PC-9 (cell line): ENCODE results near the gene RUNX3. TPM values are rescaled to one million over a fixed set of nuclear protein-coding genes. Genes with fewer than 3 reads are reported as not detected.
"Not testable (repeated sequence)": the region's sequence is repeated elsewhere in the genome, so short reads cannot be mapped to it uniquely, and the experiment has no call there.

Experiments
- BruUV-seq: library from RNA; stranded (reverse); fragments of 400-500 nt; replicated peaks from 2 replicates; lab custom pipeline; 2021; lab: Mats Ljungman, UMichigan
- CTCF ChIA-PET: fragments of 300-600 bp; sonication (Branson Sonifier 250); formaldehyde crosslinking; loops from one replicate; lab custom pipeline; 2022; ENCODE audit warnings: antibody characterized with exemption; lab: Charles Lee
- POLR2A ChIA-PET: fragments of 300-600 bp; sonication (Branson Sonifier 250); formaldehyde crosslinking; loops from one replicate; lab custom pipeline; 2022; ENCODE audit warnings: antibody characterized with exemption; ENCODE audit not compliant: unreplicated experiment; lab: Charles Lee
- DNase-seq, 2 experiments: peaks; one replicate each; pipeline versions ENCODE4 v3.0.0 to v3.0.0-alpha.2; 2015 to 2022; ENCODE audit warnings: mixed read lengths in 1 of 2
- H2AFZ ChIP-seq: fragments of 200-600 bp; sonication (generic); 2 replicates; pipeline ENCODE4 v1.8.1; 2017; ENCODE audit warnings: antibody characterized with exemption
- H3F3A ChIP-seq: fragments of 200-600 bp; sonication (generic); 2 replicates; pipeline ENCODE4 v1.8.1; 2017; ENCODE audit warnings: antibody characterized with exemption, mild to moderate bottlenecking, low read depth; ENCODE audit not compliant: insufficient read depth
- H3K27ac ChIP-seq: fragments of 200-600 bp; sonication (generic); 2 replicates; pipeline ENCODE4 v1.6.1; 2016; ENCODE audit warnings: mixed run types
- H3K27me3 ChIP-seq: fragments of 200-600 bp; sonication (generic); 2 replicates; pipeline ENCODE4 v1.6.1; 2016; ENCODE audit warnings: low read depth, mixed run types; ENCODE audit not compliant: insufficient read depth
- H3K36me3 ChIP-seq: fragments of 200-600 bp; sonication (generic); 2 replicates; pipeline ENCODE4 v1.6.1; 2016; ENCODE audit warnings: low read depth, mixed run types
- H3K4me1 ChIP-seq: fragments of 200-600 bp; sonication (generic); replicated peaks from 2 replicates; pipeline ENCODE4 v1.6.1; 2016; ENCODE audit warnings: mixed run types; ENCODE audit not compliant: insufficient read depth
- H3K4me2 ChIP-seq: fragments of 200-600 bp; sonication (generic); 2 replicates; pipeline ENCODE4 v1.6.1; 2017; ENCODE audit warnings: mixed run types
- H3K4me3 ChIP-seq: fragments of 200-600 bp; sonication (generic); 2 replicates; pipeline ENCODE4 v1.6.1; 2016; ENCODE audit warnings: mixed run types
- H3K79me2 ChIP-seq: fragments of 200-600 bp; sonication (generic); 2 replicates; pipeline ENCODE4 v1.6.1; 2017; ENCODE audit warnings: low read depth, mixed run types
- H3K9me2 ChIP-seq: fragments of 200-600 bp; sonication (generic); 2 replicates; pipeline ENCODE4 v1.8.1; 2017; ENCODE audit warnings: mild to moderate bottlenecking; ENCODE audit not compliant: insufficient read depth
- H3K9me3 ChIP-seq: fragments of 200-600 bp; sonication (generic); 2 replicates; pipeline ENCODE4 v1.8.1; 2016; ENCODE audit warnings: low read depth; ENCODE audit not compliant: insufficient read depth
- H4K20me1 ChIP-seq: fragments of 200-600 bp; sonication (generic); 2 replicates; pipeline ENCODE4 v1.8.1; 2017; ENCODE audit not compliant: insufficient read depth
- EZH2 ChIP-seq: fragments of 200-600 bp; sonication (generic); IDR thresholded peaks from 2 replicates; pipeline ENCODE4 v1.8.0; 2017; ENCODE audit warnings: antibody characterized with exemption, low read depth
- intact Hi-C: fragments of 100-400 bp; cut with micrococcal nuclease; formaldehyde crosslinking; loops from one replicate; pipeline ENCODE4 v1.10.0; 2022; ENCODE audit not compliant: unreplicated experiment
- total RNA-seq: library from RNA; stranded (reverse); gene quantifications from 2 replicates; pipeline ENCODE4 v1.2.3, GENCODE V29; 2021
- TF ChIP-seq, protein P1 (sequence below): fragments of 200-600 bp; sonication (generic); conservative IDR thresholded peaks from 2 replicates; pipeline ENCODE4 v1.6.1; 2017; ENCODE audit warnings: mixed run types, antibody characterized with exemption, mild to moderate bottlenecking, moderate library complexity

The RUNX3 gene
- total RNA-seq, 1 experiment from 2014 or later, result not detected

DNA sequence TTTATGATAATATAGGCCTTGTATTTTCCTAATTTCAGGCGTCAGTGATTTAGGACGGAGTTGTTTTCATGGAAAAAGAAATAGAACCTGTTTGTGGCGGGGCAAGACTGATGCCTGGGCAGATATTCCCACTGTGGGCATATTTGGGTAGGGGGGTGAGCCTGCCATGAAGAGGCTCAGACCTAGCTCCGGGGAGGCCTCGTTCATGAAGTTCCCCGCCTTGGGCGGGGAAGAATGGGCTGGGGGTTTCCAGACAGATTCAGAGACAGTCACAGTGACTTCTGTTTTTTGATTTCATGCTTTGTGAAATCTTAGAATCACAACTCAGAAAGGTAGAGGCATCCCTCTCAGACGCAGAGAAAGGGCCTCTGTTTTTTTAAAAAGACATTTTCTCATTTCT lies 36.1 kb downstream of the RUNX3 start:
- H3K4me1 ChIP-seq, result no peaks in the 10 kb centered on the region
- H3K4me2 ChIP-seq, result no peak overlapping the region
- ChIA-PET POLR2A (no interaction called here), CTCF (no interaction called here)
- H2AFZ ChIP-seq, result no peak overlapping the region
- 0 out of 2 replicates have a peak, but pooled peaks cover 4% of the 10 kb centered on the region for H3K27me3 ChIP-seq
- H3K9me2 ChIP-seq, result no peaks in the 10 kb centered on the region
- no peaks in the 10 kb centered on the region for H3K9me3 ChIP-seq
- no peak overlapping the region for H3K27ac ChIP-seq
- H4K20me1 ChIP-seq, result no peaks in the 10 kb centered on the region
- intact Hi-C loops, result no loop called here
- no TSS peak for BruUV-seq
- H3K79me2 ChIP-seq, result no peaks in the 10 kb centered on the region
- TF ChIP-seq EZH2, result no peak
- TF ChIP-seq, protein P1, sequence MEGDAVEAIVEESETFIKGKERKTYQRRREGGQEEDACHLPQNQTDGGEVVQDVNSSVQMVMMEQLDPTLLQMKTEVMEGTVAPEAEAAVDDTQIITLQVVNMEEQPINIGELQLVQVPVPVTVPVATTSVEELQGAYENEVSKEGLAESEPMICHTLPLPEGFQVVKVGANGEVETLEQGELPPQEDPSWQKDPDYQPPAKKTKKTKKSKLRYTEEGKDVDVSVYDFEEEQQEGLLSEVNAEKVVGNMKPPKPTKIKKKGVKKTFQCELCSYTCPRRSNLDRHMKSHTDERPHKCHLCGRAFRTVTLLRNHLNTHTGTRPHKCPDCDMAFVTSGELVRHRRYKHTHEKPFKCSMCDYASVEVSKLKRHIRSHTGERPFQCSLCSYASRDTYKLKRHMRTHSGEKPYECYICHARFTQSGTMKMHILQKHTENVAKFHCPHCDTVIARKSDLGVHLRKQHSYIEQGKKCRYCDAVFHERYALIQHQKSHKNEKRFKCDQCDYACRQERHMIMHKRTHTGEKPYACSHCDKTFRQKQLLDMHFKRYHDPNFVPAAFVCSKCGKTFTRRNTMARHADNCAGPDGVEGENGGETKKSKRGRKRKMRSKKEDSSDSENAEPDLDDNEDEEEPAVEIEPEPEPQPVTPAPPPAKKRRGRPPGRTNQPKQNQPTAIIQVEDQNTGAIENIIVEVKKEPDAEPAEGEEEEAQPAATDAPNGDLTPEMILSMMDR, result no peak
- H3F3A ChIP-seq, result no peaks in the 10 kb centered on the region
- no peaks in the 10 kb centered on the region for H3K36me3 ChIP-seq
- no peak overlapping the region for H3K4me3 ChIP-seq
- DNase-seq, result no peak

DNA sequence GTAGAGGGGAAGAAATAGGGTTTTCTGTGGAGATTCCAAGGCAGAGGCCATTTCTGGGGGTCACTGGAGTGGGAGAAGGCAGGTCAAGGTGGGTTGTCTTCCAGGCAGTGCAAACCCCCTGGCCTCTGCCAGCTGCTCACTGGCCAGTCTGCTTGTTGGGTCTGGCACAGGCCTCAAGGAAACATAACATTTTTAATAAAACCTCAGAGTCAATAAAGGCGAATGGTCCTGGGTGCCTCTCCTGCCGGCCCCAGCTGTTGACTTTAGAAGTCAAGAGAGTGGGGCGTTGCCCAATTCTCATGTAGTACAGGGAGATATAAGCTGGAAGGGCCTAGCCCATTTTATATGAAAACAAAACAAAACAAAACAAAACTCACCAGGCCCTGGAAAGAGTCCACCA lies 36.6 kb downstream of the RUNX3 start:
- POLR2A ChIA-PET, result no interaction called here
- Histone ChIP-seq H3K4me3 (no peak overlapping the region), H3K4me1 (no peaks in the 10 kb centered on the region), H3K4me2 (no peak overlapping the region), H3K27me3 (no peaks in the 10 kb centered on the region), H3F3A (no peaks in the 10 kb centered on the region), H2AFZ (no peak overlapping the region), H3K27ac (no peak overlapping the region), H3K79me2 (no peaks in the 10 kb centered on the region), H3K9me2 (no peaks in the 10 kb centered on the region), H3K9me3 (no peaks in the 10 kb centered on the region), H4K20me1 (no peaks in the 10 kb centered on the region), H3K36me3 (no peaks in the 10 kb centered on the region)
- intact Hi-C loops, result no loop called here
- TF ChIP-seq EZH2, result no peak
- TF ChIP-seq, protein P1, result no peak
- no peak for DNase-seq
- CTCF ChIA-PET, result no interaction called here
- BruUV-seq, result no TSS peak

DNA sequence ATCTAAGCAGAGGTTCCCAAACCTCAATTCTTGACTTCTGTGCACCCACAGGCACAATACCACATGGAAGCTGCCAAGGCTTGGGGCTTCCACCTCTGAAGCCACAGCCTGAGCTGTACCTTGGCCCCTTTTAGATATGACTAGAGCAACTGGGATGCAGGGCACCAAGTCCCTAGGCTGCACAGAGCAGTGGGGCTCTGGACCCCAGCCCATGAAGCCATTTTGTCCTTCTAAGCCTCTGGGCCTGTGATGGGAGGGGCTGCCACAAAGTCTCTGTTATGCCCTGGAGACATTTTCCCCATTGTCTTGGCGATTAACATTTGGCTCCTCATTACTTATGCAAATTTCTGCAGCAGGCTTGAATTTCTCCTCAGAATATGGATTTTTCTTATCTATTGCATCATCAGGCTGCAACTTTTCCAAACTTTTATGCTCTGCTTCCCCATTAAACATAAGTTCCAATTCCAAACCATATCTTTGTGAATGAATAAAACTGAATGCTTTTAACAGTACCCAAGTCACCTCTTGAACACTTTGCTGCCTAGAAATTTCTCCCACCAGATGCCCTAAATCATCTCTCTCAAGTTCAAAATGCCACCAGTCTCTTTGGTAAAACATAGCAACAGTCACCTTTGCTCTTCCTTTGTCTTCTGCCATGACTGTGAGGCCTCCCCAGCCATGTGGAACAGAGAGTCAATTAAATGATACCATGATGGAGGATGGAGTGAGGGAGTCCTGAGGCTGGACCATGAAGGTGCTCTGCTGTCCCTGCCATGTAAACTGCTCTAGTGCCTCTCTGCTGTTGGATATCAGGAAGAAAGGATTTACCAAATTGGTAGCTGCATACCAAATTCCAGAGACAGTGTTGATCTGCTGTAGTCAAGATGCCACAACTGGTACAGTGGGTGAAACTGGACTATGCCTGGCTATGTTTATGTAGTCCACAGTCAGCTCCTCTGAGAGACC lies 37.6 kb downstream of the RUNX3 start:
- intact Hi-C loops, result no loop called here
- H2AFZ ChIP-seq, result no peak overlapping the region
- H3K27ac ChIP-seq, result no peak overlapping the region
- H3K9me3 ChIP-seq, result no peaks in the 10 kb centered on the region
- H3K4me1 ChIP-seq, result no peaks in the 10 kb centered on the region
- DNase-seq, result no peak
- TF ChIP-seq, protein P1, result no peak
- TF ChIP-seq EZH2, result no peak
- BruUV-seq, result no TSS peak
- no peaks in the 10 kb centered on the region for H3F3A ChIP-seq
- no peaks in the 10 kb centered on the region for H3K9me2 ChIP-seq
- H3K4me3 ChIP-seq, result no peak overlapping the region
- H3K4me2 ChIP-seq, result no peak overlapping the region
- no peaks in the 10 kb centered on the region for H3K79me2 ChIP-seq
- H3K36me3 ChIP-seq, result no peaks in the 10 kb centered on the region
- POLR2A ChIA-PET, result no interaction called here
- CTCF ChIA-PET, result no interaction called here
- no peaks in the 10 kb centered on the region for H3K27me3 ChIP-seq
- H4K20me1 ChIP-seq, result no peaks in the 10 kb centered on the region

DNA sequence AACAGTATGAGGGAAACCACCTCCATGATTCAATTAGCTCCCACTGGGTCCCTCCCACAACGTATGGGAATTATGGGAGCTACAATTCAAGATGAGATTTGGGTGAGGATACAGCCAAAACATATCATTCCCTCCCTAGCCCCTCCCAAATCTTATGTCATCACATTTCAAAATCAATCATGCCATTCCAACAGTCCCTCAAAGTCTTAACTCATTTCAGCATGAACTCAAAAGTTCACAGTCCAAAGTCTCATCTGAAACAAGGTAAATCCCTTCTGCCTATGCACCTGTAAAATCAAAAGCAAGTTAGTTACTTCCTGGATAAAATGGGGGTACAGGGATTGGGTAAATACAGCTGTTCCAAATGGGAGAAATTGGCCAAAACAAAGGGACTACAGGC lies 38.7 kb downstream of the RUNX3 start:
- not testable (repeated sequence) for BruUV-seq, H3K9me2 ChIP-seq

More for the DNA sequence above, 38.7 kb downstream of the RUNX3 start:
- H3K79me2 ChIP-seq, H3K4me1 ChIP-seq, CTCF ChIA-PET, H3F3A ChIP-seq, H3K27me3 ChIP-seq, H3K27ac ChIP-seq, H3K4me3 ChIP-seq, H3K4me2 ChIP-seq, H2AFZ ChIP-seq, H3K9me3 ChIP-seq, H4K20me1 ChIP-seq, POLR2A ChIA-PET, DNase-seq, H3K36me3 ChIP-seq: not testable (repeated sequence)
- intact Hi-C loops, result loop anchor here (1.0 kb wide), 1 partner anchor 35 kb away; no protein-coding TSS in a partner anchor
